Neural cell (in vitro differentiated cells): ENCODE measurements around the gene KRTAP10-5. TPM values are rescaled to one million over a fixed set of nuclear protein-coding genes. Genes with fewer than 3 reads are reported as not detected.
"Not testable (repeated sequence)": the region's sequence is repeated elsewhere in the genome, so short reads cannot be mapped to it uniquely, and the experiment has no call there.

Experiments used
- H2AFZ ChIP-seq: fragments of 200-600, 300-800 bp; sonication (generic), shearing (Covaris generic); 2 replicates; pipeline ENCODE4 v1.6.0; 2014; ENCODE audit warnings: low read depth, mild to moderate bottlenecking, antibody characterized with exemption, low read length, moderate library complexity
- H3F3A ChIP-seq: fragments of 200-600 bp; shearing (Covaris generic); 2 replicates; pipeline ENCODE4 v1.6.1; 2016; ENCODE audit warnings: mild to moderate bottlenecking, moderate library complexity, mixed read lengths, antibody characterized with exemption, low read length; ENCODE audit not compliant: insufficient read depth, poor library complexity, severe bottlenecking
- H3K27ac ChIP-seq: fragments of 200-600, 300-800 bp; sonication (generic), shearing (Covaris generic); 2 replicates; pipeline ENCODE4 v1.5.1; 2014; ENCODE audit warnings: mild to moderate bottlenecking, low read length, moderate library complexity
- H3K27me3 ChIP-seq: fragments of 300-800, 200-600 bp; sonication (generic), shearing (Covaris generic); 2 replicates; pipeline ENCODE4 v1.6.0; 2014; ENCODE audit warnings: mild to moderate bottlenecking, low read depth, low read length, moderate library complexity; ENCODE audit not compliant: insufficient read depth
- H3K36me3 ChIP-seq: fragments of 300-800, 200-600 bp; sonication (generic), shearing (Covaris generic); 2 replicates; pipeline ENCODE4 v1.5.1; 2014; ENCODE audit warnings: mild to moderate bottlenecking, antibody characterized with exemption, low read length, moderate library complexity; ENCODE audit not compliant: insufficient read depth
- H3K4me2 ChIP-seq: fragments of 300-800, 200-600 bp; sonication (generic), shearing (Covaris generic); 2 replicates; pipeline ENCODE4 v1.6.0; 2014; ENCODE audit warnings: mild to moderate bottlenecking, low read length
- H3K4me3 ChIP-seq: fragments of 300-800, 200-600 bp; sonication (generic), shearing (Covaris generic); 2 replicates; pipeline ENCODE4 v1.5.1; 2014; ENCODE audit warnings: mild to moderate bottlenecking, low read length, moderate library complexity
- H3K79me2 ChIP-seq: fragments of 200-600 bp; shearing (Covaris generic); replicated peaks from 2 replicates; pipeline ENCODE4 v1.6.0; 2014; ENCODE audit warnings: mild to moderate bottlenecking, low read length, moderate library complexity; ENCODE audit not compliant: insufficient read depth
- H3K9ac ChIP-seq: fragments of 300-800, 200-600 bp; sonication (generic), shearing (Covaris generic); 2 replicates; pipeline ENCODE4 v1.6.1; 2016; ENCODE audit warnings: mild to moderate bottlenecking, low read length, mixed read lengths
- H3K9me2 ChIP-seq: fragments of 200-600 bp; shearing (Covaris generic); 2 replicates; pipeline ENCODE4 v1.6.1; 2016; ENCODE audit warnings: mild to moderate bottlenecking, low read length, mixed read lengths; ENCODE audit not compliant: insufficient read depth
- H3K9me3 ChIP-seq: fragments of 200-600, 300-800 bp; sonication (generic), shearing (Covaris generic); 2 replicates; pipeline ENCODE4 v1.6.1; 2016; ENCODE audit warnings: mild to moderate bottlenecking, mixed run types, low read length, moderate library complexity, mixed read lengths
- H4K20me1 ChIP-seq: fragments of 200-600 bp; shearing (Covaris generic); 2 replicates; pipeline ENCODE4 v1.6.1; 2016; ENCODE audit warnings: mild to moderate bottlenecking, mixed run types; ENCODE audit not compliant: insufficient read depth
- CTCF ChIP-seq: fragments of 450-650 bp; IDR thresholded peaks from 2 replicates; pipeline ENCODE4 v1.5.1; 2014; ENCODE audit warnings: antibody characterized with exemption, mild to moderate bottlenecking, moderate library complexity; ENCODE audit not compliant: poor library complexity, severe bottlenecking
- EP300 ChIP-seq: fragments of 450-650 bp; conservative IDR thresholded peaks from 2 replicates; pipeline ENCODE4 v1.6.1; 2014; ENCODE audit warnings: antibody characterized with exemption, mild to moderate bottlenecking, moderate library complexity; ENCODE audit not compliant: poor library complexity, severe bottlenecking
- EZH2 ChIP-seq: fragments of 200-600, 300-800 bp; shearing (Covaris generic), sonication (generic); IDR thresholded peaks from 2 replicates; pipeline ENCODE4 v1.6.1; 2014; ENCODE audit warnings: antibody characterized with exemption, low read length, borderline replicate concordance, mild to moderate bottlenecking; ENCODE audit not compliant: insufficient read depth, poor library complexity, severe bottlenecking
- MXI1 ChIP-seq: fragments of 450-650 bp; conservative IDR thresholded peaks from 2 replicates; pipeline ENCODE4 v1.6.1; 2014; ENCODE audit warnings: antibody characterized with exemption, mild to moderate bottlenecking; ENCODE audit not compliant: poor library complexity, severe bottlenecking
- POLR2AphosphoS5 ChIP-seq: IDR thresholded peaks from 2 replicates; pipeline ENCODE4 v1.6.1; 2012
- RAD21 ChIP-seq: fragments of 450-650 bp; conservative IDR thresholded peaks from 2 replicates; pipeline ENCODE4 v1.6.1; 2014; ENCODE audit warnings: antibody characterized with exemption, mild to moderate bottlenecking, moderate library complexity
- REST ChIP-seq: IDR thresholded peaks from 2 replicates; pipeline ENCODE4 v1.6.1; 2012; ENCODE audit warnings: borderline replicate concordance
- SMC3 ChIP-seq: fragments of 450-650 bp; conservative IDR thresholded peaks from 2 replicates; pipeline ENCODE4 v1.6.1; 2014; ENCODE audit warnings: antibody characterized with exemption, mild to moderate bottlenecking, moderate library complexity; ENCODE audit not compliant: poor library complexity
- TAF1 ChIP-seq: IDR thresholded peaks from 2 replicates; pipeline ENCODE4 v1.6.1; 2012; ENCODE audit warnings: low read depth
- polyA plus RNA-seq: library from polyadenylated mRNA; depleted of rRNA; stranded (reverse); fragments of >200 nt; gene quantifications from 2 replicates; pipeline ENCODE4 v1.2.3, GENCODE V29; 2014

The KRTAP10-5 gene
- polyA plus RNA-seq, 1 donor from 2014 or later = not detected

GRCh38 chr21:44564886-44565598, 15.4 kb downstream of the KRTAP10-5 start:
- no peaks in the 10 kb centered on the region for H3F3A ChIP-seq
- no peak for TF ChIP-seq RAD21
- no peak for TF ChIP-seq EP300
- H3K79me2 ChIP-seq = no peaks in the 10 kb centered on the region
- H3K4me3 ChIP-seq = no peak overlapping the region
- no peaks in the 10 kb centered on the region for H3K9me3 ChIP-seq
- no peak overlapping the region for H3K4me2 ChIP-seq
- H3K9me2 ChIP-seq = no peaks in the 10 kb centered on the region
- no peaks in the 10 kb centered on the region for H3K36me3 ChIP-seq
- H3K27me3 ChIP-seq = no peaks in the 10 kb centered on the region
- no peak overlapping the region for H3K9ac ChIP-seq
- no peak overlapping the region for H3K27ac ChIP-seq
- no peaks in the 10 kb centered on the region for H4K20me1 ChIP-seq
- H2AFZ ChIP-seq = no peak overlapping the region

GRCh38 chr21:44564099-44564498, 16.3 kb downstream of the KRTAP10-5 start:
- H3K36me3 ChIP-seq = no peaks in the 10 kb centered on the region
- H3K9me2 ChIP-seq = no peaks in the 10 kb centered on the region
- H4K20me1 ChIP-seq = no peaks in the 10 kb centered on the region
- TF ChIP-seq EP300 = no peak
- TF ChIP-seq EZH2 = no peak
- no peaks in the 10 kb centered on the region for H3K79me2 ChIP-seq
- no peak overlapping the region for H3K27ac ChIP-seq
- H3K9me3 ChIP-seq = no peaks in the 10 kb centered on the region
- no peak overlapping the region for H3K9ac ChIP-seq
- H2AFZ ChIP-seq = no peak overlapping the region
- no peak overlapping the region for H3K4me3 ChIP-seq
- no peak overlapping the region for H3K4me2 ChIP-seq
- H3F3A ChIP-seq = no peaks in the 10 kb centered on the region
- H3K27me3 ChIP-seq = no peaks in the 10 kb centered on the region

GRCh38 chr21:44558695-44559094, 21.7 kb downstream of the KRTAP10-5 start, which contains the start of gene KRTAP10-3:
Gene KRTAP10-3 (minus strand): TSS chr21:44558795. CDS start chr21:44558715, 80 bp downstream.
- H3K79me2 ChIP-seq = no peaks in the 10 kb centered on the region
- no peaks in the 10 kb centered on the region for H3K9me2 ChIP-seq
- H3K9me3 ChIP-seq = no peaks in the 10 kb centered on the region
- no peak within 1 kb of the TSS for H3K9ac ChIP-seq
- no peak within 1 kb of the TSS for H3K4me2 ChIP-seq
- no peaks in the 10 kb centered on the region for H3K36me3 ChIP-seq
- H2AFZ ChIP-seq = no peak within 1 kb of the TSS
- TF ChIP-seq MXI1 (no peak), REST (no peak), EZH2 (no peak), RAD21 (no peak), POLR2AphosphoS5 (no peak), TAF1 (no peak), CTCF (no peak), SMC3 (no peak), EP300 (no peak)
- H3K27me3 ChIP-seq = no peaks in the 10 kb centered on the region
- no peak within 1 kb of the TSS for H3K27ac ChIP-seq
- H3F3A ChIP-seq = no peaks in the 10 kb centered on the region
- H3K4me3 ChIP-seq = no peak within 1 kb of the TSS
- H4K20me1 ChIP-seq = no peaks in the 10 kb centered on the region

GRCh38 chr21:44558329-44558675, 22.1 kb downstream of the KRTAP10-5 start:
- H3K4me3 ChIP-seq, H3F3A ChIP-seq, H2AFZ ChIP-seq, H3K27me3 ChIP-seq, H3K9me3 ChIP-seq, H3K9me2 ChIP-seq, H3K36me3 ChIP-seq, H3K4me2 ChIP-seq, H3K9ac ChIP-seq, H4K20me1 ChIP-seq, H3K27ac ChIP-seq, H3K79me2 ChIP-seq: not testable (repeated sequence)
